Endothelial cell of umbilical vein (primary cell): ENCODE measurements around the gene XRCC4. TPM values are rescaled to one million over a fixed set of nuclear protein-coding genes. Genes with fewer than 3 reads are reported as not detected.

Source experiments
- BruUV-seq: library from RNA; stranded (reverse); fragments of 400-500 nt; replicated peaks from 2 replicates; lab custom pipeline; 2021; lab: Mats Ljungman, UMichigan
- CTCF ChIA-PET: fragments of 300-600, 350-600 bp; sonication (Branson Sonifier 250); formaldehyde crosslinking; loops from one replicate; lab custom pipeline; 2021; ENCODE audit warnings: antibody characterized with exemption, inconsistent platforms; lab: Charles Lee
- POLR2A ChIA-PET: fragments of 300-600, 350-600 bp; sonication (Branson Sonifier 250); formaldehyde crosslinking; loops from one replicate; lab custom pipeline; 2021; ENCODE audit warnings: antibody characterized with exemption, inconsistent platforms; lab: Charles Lee
- DNase-seq: peaks from one replicate; pipeline ENCODE4 v3.0.0-alpha.2; 2011; ENCODE audit warnings: low read depth, low spot score
- FAIRE-seq: peaks from 2 replicates; lab custom pipeline; 2011; peaks lifted over from hg19 to GRCh38; lab: Jason Lieb, UNC
- H2AFZ ChIP-seq: 2 replicates; pipeline ENCODE4 v1.6.0; 2012; ENCODE audit warnings: low read depth, low read length, control low read depth, inconsistent platforms
- H3K27ac ChIP-seq: 2 replicates; pipeline ENCODE4 v1.5.1; 2011; ENCODE audit warnings: low read depth, mild to moderate bottlenecking, control low read depth, low read length, moderate library complexity; ENCODE audit not compliant: insufficient read depth
- H3K27me3 ChIP-seq, 2 experiments: 2 replicates each; pipeline versions ENCODE4 v1.6.0 to v1.6.1; 2011; ENCODE audit warnings: low read length in 2 of 2, mixed read lengths in 1 of 2; ENCODE audit not compliant: control insufficient read depth in 2 of 2, insufficient read depth in 2 of 2
- H3K36me3 ChIP-seq, 2 experiments: 2 replicates in 1 of 2; 3 replicates in 1 of 2; pipeline ENCODE4 v1.5.1; 2011; ENCODE audit warnings: low read length in 2 of 2, mild to moderate bottlenecking in 1 of 2, moderate library complexity in 1 of 2; ENCODE audit not compliant: control insufficient read depth in 2 of 2, insufficient read depth in 2 of 2; ENCODE audit errors: extremely low read depth in 1 of 2
- H3K4me1 ChIP-seq: 3 replicates; pipeline ENCODE4 v1.5.1; 2011; ENCODE audit warnings: mild to moderate bottlenecking, low read length; ENCODE audit not compliant: control insufficient read depth, insufficient read depth; ENCODE audit errors: extremely low read depth
- H3K4me2 ChIP-seq: 2 replicates; pipeline ENCODE4 v1.6.1; 2011; ENCODE audit warnings: low read length, control low read depth, mixed read lengths; ENCODE audit not compliant: insufficient read depth
- H3K4me3 ChIP-seq, 3 experiments: fragments of 200-600 bp in 1 of 3; sonication (generic), shearing (Covaris generic) in 1 of 3; replicated peaks in 1 of 3; 2 replicates each; pipeline ENCODE4 v1.5.1; 2011 to 2016; ENCODE audit warnings: control low read depth in 3 of 3, low read length in 3 of 3, mild to moderate bottlenecking in 2 of 3, inconsistent platforms in 1 of 3, low read depth in 1 of 3, moderate library complexity in 1 of 3; ENCODE audit not compliant: insufficient read depth in 1 of 3
- H3K79me2 ChIP-seq: 2 replicates; pipeline ENCODE4 v1.6.0; 2012; ENCODE audit warnings: low read length, inconsistent platforms; ENCODE audit not compliant: control insufficient read depth, insufficient read depth
- H3K9ac ChIP-seq: replicated peaks from 2 replicates; pipeline ENCODE3; 2011; ENCODE audit warnings: low read length, control low read depth; ENCODE audit not compliant: insufficient read depth; ENCODE audit errors: extremely low read depth
- H3K9me1 ChIP-seq: replicated peaks from 3 replicates; pipeline ENCODE4 v1.6.0; 2011; ENCODE audit warnings: mild to moderate bottlenecking, low read length; ENCODE audit not compliant: control insufficient read depth, insufficient read depth; ENCODE audit errors: extremely low read depth
- H3K9me3 ChIP-seq: replicated peaks from 2 replicates; pipeline ENCODE4 v1.5.1; 2012; ENCODE audit warnings: low read length, inconsistent platforms; ENCODE audit not compliant: control insufficient read depth, insufficient read depth
- H4K20me1 ChIP-seq: replicated peaks from 2 replicates; pipeline ENCODE3; 2011; ENCODE audit warnings: mild to moderate bottlenecking, low read length; ENCODE audit not compliant: control insufficient read depth, insufficient read depth; ENCODE audit errors: extremely low read depth
- EZH2 ChIP-seq: IDR thresholded peaks from 2 replicates; pipeline ENCODE4 v1.6.1; 2012; ENCODE audit warnings: borderline replicate concordance, low read depth, mild to moderate bottlenecking, moderate library complexity, low read length, inconsistent platforms; ENCODE audit not compliant: severe bottlenecking
- FOS ChIP-seq: IDR thresholded peaks from 2 replicates; pipeline ENCODE4 v1.6.1; 2011; ENCODE audit warnings: mild to moderate bottlenecking, low read length, moderate library complexity, borderline replicate concordance; ENCODE audit not compliant: insufficient read depth
- GATA2 ChIP-seq: IDR thresholded peaks from 2 replicates; pipeline ENCODE4 v1.7.0; 2011; ENCODE audit warnings: low read depth, mild to moderate bottlenecking, moderate library complexity, mixed read lengths, low read length; ENCODE audit not compliant: insufficient read length, insufficient read depth
- JUN ChIP-seq: IDR thresholded peaks from 2 replicates; pipeline ENCODE4 v1.6.1; 2011; ENCODE audit warnings: borderline replicate concordance, low read depth; ENCODE audit not compliant: insufficient read length, insufficient read depth
- MYC ChIP-seq: IDR thresholded peaks from one replicate; pipeline ENCODE4 v1.6.1; 2011; ENCODE audit warnings: mild to moderate bottlenecking, low read depth, low read length
- POLR2A ChIP-seq: IDR thresholded peaks from 2 replicates; pipeline ENCODE4 v1.6.1; 2012; ENCODE audit warnings: low read depth, mild to moderate bottlenecking, control low read depth, low read length
- POLR2AphosphoS5 ChIP-seq: IDR thresholded peaks from 2 replicates; pipeline ENCODE4 v1.6.1; 2012; ENCODE audit warnings: low read depth, mild to moderate bottlenecking, control low read depth, low read length, moderate library complexity; ENCODE audit not compliant: insufficient read depth
- dilution Hi-C: fragments of 300-500 bp; cut with MboI; formaldehyde crosslinking; loops from one replicate; pipeline ENCODE4 v1.15.0; 2019; ENCODE audit warnings: low sequenced_read_pairs; ENCODE audit not compliant: extremely low pct_ligation_motif_present
- intact Hi-C: fragments of 100-400 bp; cut with micrococcal nuclease; formaldehyde crosslinking; loops from one replicate; pipeline ENCODE4 v1.10.0; 2022
- polyA plus RNA-seq, 4 experiments: library from polyadenylated mRNA; depleted of rRNA in 3 of 4; stranded (reverse) in 3 of 4; unstranded in 1 of 4; fragments of >200 nt; gene quantifications; 2 replicates each; pipeline versions ENCODE4 v1.2.1 to v1.2.3, GENCODE V29; 2011 to 2012; ENCODE audit warnings: missing spikeins in 1 of 4
- total RNA-seq: library from RNA; stranded (reverse); gene quantifications from 2 replicates; pipeline ENCODE4 v1.2.3, GENCODE V29; 2021
- TF ChIP-seq, protein P1 (sequence below), 2 donors: IDR thresholded peaks; 1 replicate in 1 of 2; 2 replicates in 1 of 2; pipeline ENCODE4 v1.5.1; 2011; ENCODE audit warnings: low read length in 2 of 2, mild to moderate bottlenecking in 2 of 2, moderate library complexity in 2 of 2, control low read depth in 1 of 2, inconsistent platforms in 1 of 2, low read depth in 1 of 2; ENCODE audit not compliant: insufficient read depth in 1 of 2; ENCODE audit errors: extremely low read depth in 1 of 2
- TF ChIP-seq, protein P2 (sequence below): IDR thresholded peaks from 2 replicates; pipeline ENCODE4 v1.6.1; 2011; ENCODE audit not compliant: insufficient read depth, insufficient read length

The XRCC4 gene
- total and polyA plus RNA-seq, 2 donors (not counting 3 experiments of a cell fraction or from before 2014, with no cell fraction given): 1.3 to 7.7 TPM

DNA sequence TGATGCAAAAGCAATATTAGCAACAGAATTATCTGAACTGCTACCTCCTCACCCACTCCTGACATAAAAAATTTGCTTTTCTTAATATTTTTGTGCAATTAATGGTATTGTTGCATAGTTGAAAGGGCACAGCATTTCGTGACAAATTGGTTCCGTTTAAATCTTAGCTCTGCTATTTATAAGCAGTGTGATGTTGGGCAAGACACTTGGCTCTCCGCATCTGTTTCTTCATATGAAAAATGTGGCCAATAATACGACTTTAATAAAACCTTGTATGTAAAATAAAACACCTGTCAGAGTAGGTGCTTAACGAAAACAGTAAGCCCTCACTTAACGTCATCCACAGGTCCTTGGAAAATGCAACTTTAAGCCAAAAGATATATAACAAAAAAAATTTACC, 4.4 kb upstream of the XRCC4 start:
- Histone ChIP-seq H3K9me1 (no peaks in the 10 kb centered on the region), H4K20me1 (peaks cover 11% of the 10 kb centered on the region), H3K9me3 (no peaks in the 10 kb centered on the region), H3K36me3 (no peaks in the 10 kb centered on the region), H3K9ac (no peak overlapping the region), H2AFZ (no peak overlapping the region), H3K27me3 (no peaks in the 10 kb centered on the region), H3K4me2 (no peak overlapping the region), H3K79me2 (peaks cover 85% of the 10 kb centered on the region), H3K4me3 (no peak overlapping the region), H3K4me1 (peaks cover 8% of the 10 kb centered on the region), H3K27ac (no peak overlapping the region)
- DNase-seq: no peak
- ChIA-PET CTCF (no interaction called here), POLR2A (no interaction called here)
- TF ChIP-seq EZH2: no peak
- TF ChIP-seq JUN: no peak
- no peak for TF ChIP-seq POLR2A
- no peak for TF ChIP-seq FOS
- TF ChIP-seq GATA2: no peak
- TF ChIP-seq, protein P1, sequence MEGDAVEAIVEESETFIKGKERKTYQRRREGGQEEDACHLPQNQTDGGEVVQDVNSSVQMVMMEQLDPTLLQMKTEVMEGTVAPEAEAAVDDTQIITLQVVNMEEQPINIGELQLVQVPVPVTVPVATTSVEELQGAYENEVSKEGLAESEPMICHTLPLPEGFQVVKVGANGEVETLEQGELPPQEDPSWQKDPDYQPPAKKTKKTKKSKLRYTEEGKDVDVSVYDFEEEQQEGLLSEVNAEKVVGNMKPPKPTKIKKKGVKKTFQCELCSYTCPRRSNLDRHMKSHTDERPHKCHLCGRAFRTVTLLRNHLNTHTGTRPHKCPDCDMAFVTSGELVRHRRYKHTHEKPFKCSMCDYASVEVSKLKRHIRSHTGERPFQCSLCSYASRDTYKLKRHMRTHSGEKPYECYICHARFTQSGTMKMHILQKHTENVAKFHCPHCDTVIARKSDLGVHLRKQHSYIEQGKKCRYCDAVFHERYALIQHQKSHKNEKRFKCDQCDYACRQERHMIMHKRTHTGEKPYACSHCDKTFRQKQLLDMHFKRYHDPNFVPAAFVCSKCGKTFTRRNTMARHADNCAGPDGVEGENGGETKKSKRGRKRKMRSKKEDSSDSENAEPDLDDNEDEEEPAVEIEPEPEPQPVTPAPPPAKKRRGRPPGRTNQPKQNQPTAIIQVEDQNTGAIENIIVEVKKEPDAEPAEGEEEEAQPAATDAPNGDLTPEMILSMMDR (IDR thresholded peaks at IDR 0.05; ENCODE audit: extremely low read depth in 1 of 2, insufficient read depth in 1 of 2, low read depth in 1 of 2, low read length in 2 of 2): no peak
- TF ChIP-seq, protein P2, sequence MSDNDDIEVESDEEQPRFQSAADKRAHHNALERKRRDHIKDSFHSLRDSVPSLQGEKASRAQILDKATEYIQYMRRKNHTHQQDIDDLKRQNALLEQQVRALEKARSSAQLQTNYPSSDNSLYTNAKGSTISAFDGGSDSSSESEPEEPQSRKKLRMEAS: no peak
- TF ChIP-seq POLR2AphosphoS5: no peak
- TF ChIP-seq MYC: no peak
- intact Hi-C loops: loop anchor here (10.0 kb wide), 1 partner anchor 428 kb away; no protein-coding TSS in a partner anchor
- FAIRE-seq: no peak
- BruUV-seq: no TSS peak
- dilution Hi-C loops: no loop called here
